Small intestine (tissue), 16 donors: ENCODE results near the gene SALL3. TPM values are rescaled to one million over a fixed set of nuclear protein-coding genes. Genes with fewer than 3 reads are reported as not detected.

Experiments used
- DNase-seq, 2 donors: peaks; one replicate each; pipeline versions ENCODE4 v3.0.0 to v3.0.0-alpha.2; 2013
- FAIRE-seq: peaks from 2 replicates; lab custom pipeline; 2012; peaks lifted over from hg19 to GRCh38; lab: Jason Lieb, UNC
- H3K27ac ChIP-seq, 3 donors: one replicate each; pipeline ENCODE4 v1.5.1; 2013; ENCODE audit warnings: low read length in 2 of 3, mild to moderate bottlenecking in 2 of 3, control low read depth in 1 of 3, inconsistent platforms in 1 of 3, low read depth in 1 of 3, moderate library complexity in 1 of 3
- H3K27me3 ChIP-seq, 3 donors: one replicate each; pipeline ENCODE4 v1.6.1; 2013; ENCODE audit warnings: low read length in 3 of 3, inconsistent platforms in 1 of 3; ENCODE audit not compliant: control insufficient read depth in 3 of 3, insufficient read depth in 3 of 3
- H3K36me3 ChIP-seq, 3 donors: one replicate each; pipeline ENCODE4 v1.6.1; 2013; ENCODE audit warnings: low read length in 3 of 3, inconsistent platforms in 1 of 3, low read depth in 1 of 3, mild to moderate bottlenecking in 1 of 3, moderate library complexity in 1 of 3; ENCODE audit not compliant: control insufficient read depth in 3 of 3, insufficient read depth in 2 of 3
- H3K4me1 ChIP-seq, 3 donors: one replicate each; pipeline ENCODE4 v1.6.1; 2013; ENCODE audit warnings: low read length in 2 of 3, inconsistent platforms in 1 of 3, low read depth in 1 of 3, mild to moderate bottlenecking in 1 of 3, moderate library complexity in 1 of 3; ENCODE audit not compliant: control insufficient read depth in 3 of 3, insufficient read depth in 2 of 3
- H3K4me3 ChIP-seq, 3 donors: one replicate each; pipeline ENCODE4 v1.5.1; 2013; ENCODE audit warnings: low read length in 3 of 3, control low read depth in 1 of 3, inconsistent platforms in 1 of 3, low read depth in 1 of 3, mild to moderate bottlenecking in 1 of 3, moderate library complexity in 1 of 3
- H3K9me3 ChIP-seq, 2 donors: one replicate each; pipeline ENCODE4 v1.6.1; 2013; ENCODE audit warnings: low read depth in 1 of 2, low read length in 1 of 2; ENCODE audit not compliant: control insufficient read depth in 2 of 2, insufficient read depth in 1 of 2
- WGBS, 3 donors: extraction: QIAGEN DNeasy Blood & Tissue Kit; methylation state at CpG; one replicate each; pipeline ENCODE4 v1.1.7; 2013; 5-methylcytosine and 5-hydroxymethylcytosine counted together
- long read RNA-seq, 10 donors: transcript quantifications; one replicate each; lab custom pipeline, GENCODE V29; 2026
- polyA plus RNA-seq, 4 donors: library from polyadenylated mRNA; stranded (reverse) in 3 of 4; unstranded in 1 of 4; fragments of 200-250 nt in 3 of 4; fragments of 120-200 nt in 1 of 4; gene quantifications; one replicate each; pipeline versions ENCODE4 v1.2.1 to v1.2.3, GENCODE V29; 2013
- donor health status: healthy with polysubstance abuse.
- donor health status: control.
- donor health status: control.
- donor health status: Bipolar disorder and iron deficiency.
- donor health status: healthy.

The SALL3 gene
- polyA plus RNA-seq = under 1 TPM in 2 of 4 donors, not detected in 2; under 0.01 to 0.01 TPM
- long read RNA-seq, donor 1 = 0 reads
- long read RNA-seq, donor 2 = 0 reads
- long read RNA-seq, donor 3 = 0 reads
- long read RNA-seq, donor 4 = 0 reads
- long read RNA-seq, donor 5 = 0 reads
- long read RNA-seq, donor 6 = 0 reads
- long read RNA-seq, donor 7 = 0 reads
- long read RNA-seq, donor 8 = 0 reads
- long read RNA-seq, donor 9 = 0 reads
- long read RNA-seq, donor 10 = 0 reads

- peaks cover 23 to 61% (median 41%) of the 10 kb centered on the region in 3 donors for H3K27me3 ChIP-seq
- H3K27ac ChIP-seq = no peak within 1 kb of the TSS
- no peaks in the 10 kb centered on the region for H3K4me1 ChIP-seq
- 2 to 10% (median 2%) methylated on average over 23 to 102 of the region's 102 CpGs for WGBS, 3 donors
- peak within 1 kb of the TSS in 1 of 3 donors; percentile 39 for H3K4me3 ChIP-seq
- no peak for FAIRE-seq
- no peak for DNase-seq
- no peaks in the 10 kb centered on the region for H3K36me3 ChIP-seq
- no peaks in the 10 kb centered on the region for H3K9me3 ChIP-seq
These were observed at the start of gene SALL3 for GRCh38 chr18:78979730-78980278. TSS of gene SALL3 (plus strand) at chr18:78979818. CDS start at chr18:78980275, 457 bp downstream.

GRCh38 chr18:78932281-78932680 is 47.3 kb upstream of the SALL3 start:
- no peak overlapping the region for H3K27ac ChIP-seq
- no peaks in the 10 kb centered on the region for H3K27me3 ChIP-seq
- H3K4me3 ChIP-seq = no peak overlapping the region
- H3K9me3 ChIP-seq = peaks cover 0 to 4% of the 10 kb centered on the region in 2 donors
- FAIRE-seq (no peak), DNase-seq (no peak)
- H3K4me1 ChIP-seq = no peaks in the 10 kb centered on the region
- 56 to 64% (median 64%) methylated on average over 14 of the region's 14 CpGs for WGBS, 3 donors
- no peaks in the 10 kb centered on the region for H3K36me3 ChIP-seq

- H3K4me1 ChIP-seq = no peaks in the 10 kb centered on the region
- H3K36me3 ChIP-seq = no peaks in the 10 kb centered on the region
- no peaks in the 10 kb centered on the region for H3K9me3 ChIP-seq
- DNase-seq (no peak), FAIRE-seq (no peak)
- no peak overlapping the region for H3K4me3 ChIP-seq
- H3K27me3 ChIP-seq = no peaks in the 10 kb centered on the region
- 86 to 90% (median 89%) methylated on average over 22 of the region's 22 CpGs for WGBS, 3 donors
- no peak overlapping the region for H3K27ac ChIP-seq
These were observed 45.6 kb upstream of the SALL3 start for GRCh38 chr18:78934003-78934402.

GRCh38 chr18:78934551-78935225 is 44.9 kb upstream of the SALL3 start:
- 71 to 76% (median 75%) methylated on average over 20 of the region's 20 CpGs for WGBS, 3 donors
- H3K27ac ChIP-seq = no peak overlapping the region
- H3K4me3 ChIP-seq = no peak overlapping the region
- FAIRE-seq = no peak
- H3K36me3 ChIP-seq = no peaks in the 10 kb centered on the region
- no peaks in the 10 kb centered on the region for H3K4me1 ChIP-seq
- DNase-seq = no peak
- no peaks in the 10 kb centered on the region for H3K9me3 ChIP-seq
- no peaks in the 10 kb centered on the region for H3K27me3 ChIP-seq

- H3K27me3 ChIP-seq = no peaks in the 10 kb centered on the region
- 81 to 86% (median 82%) methylated on average over 9 of the region's 9 CpGs for WGBS, 3 donors
- DNase-seq (no peak), FAIRE-seq (no peak)
- no peak overlapping the region for H3K4me3 ChIP-seq
- no peak overlapping the region for H3K27ac ChIP-seq
- no peaks in the 10 kb centered on the region for H3K4me1 ChIP-seq
- H3K9me3 ChIP-seq = no peaks in the 10 kb centered on the region
- H3K36me3 ChIP-seq = no peaks in the 10 kb centered on the region
These were observed 44.2 kb upstream of the SALL3 start for GRCh38 chr18:78935406-78935805.

- 68 to 79% (median 75%) methylated on average over 26 to 28 of the region's 28 CpGs for WGBS, 3 donors
- H3K9me3 ChIP-seq = no peaks in the 10 kb centered on the region
- H3K36me3 ChIP-seq = no peaks in the 10 kb centered on the region
- no peaks in the 10 kb centered on the region for H3K4me1 ChIP-seq
- H3K27ac ChIP-seq = no peak overlapping the region
- H3K27me3 ChIP-seq = no peaks in the 10 kb centered on the region
- DNase-seq = no peak
- H3K4me3 ChIP-seq = no peak overlapping the region
- FAIRE-seq = no peak
These were observed 43.2 kb upstream of the SALL3 start for GRCh38 chr18:78936251-78937005.

- Histone ChIP-seq H3K27ac (no peak overlapping the region), H3K36me3 (no peaks in the 10 kb centered on the region), H3K4me3 (no peak overlapping the region), H3K4me1 (no peaks in the 10 kb centered on the region), H3K27me3 (no peaks in the 10 kb centered on the region), H3K9me3 (no peaks in the 10 kb centered on the region)
- DNase-seq (no peak), FAIRE-seq (no peak)
- WGBS, 3 donors = 88 to 90% (median 89%) methylated on average over 4 of the region's 4 CpGs
These were observed 42.5 kb upstream of the SALL3 start for GRCh38 chr18:78937166-78937565.

- Histone ChIP-seq H3K4me3 (no peak overlapping the region), H3K27ac (no peak overlapping the region), H3K9me3 (no peaks in the 10 kb centered on the region), H3K36me3 (no peaks in the 10 kb centered on the region), H3K4me1 (no peaks in the 10 kb centered on the region), H3K27me3 (peaks cover 0 to 2% (median 0%) of the 10 kb centered on the region in 3 donors)
- FAIRE-seq = no peak
- DNase-seq = no peak
- WGBS, 3 donors = 43 to 67% (median 46%) methylated on average over 5 of the region's 5 CpGs
These were observed 40.5 kb upstream of the SALL3 start for GRCh38 chr18:78939105-78939504.
